GM10847 (cell line): ENCODE data around the gene PPEF1.

ENCODE experiments used
- POLR2A ChIP-seq: IDR thresholded peaks from 2 replicates; pipeline ENCODE4 v1.6.1; 2011; ENCODE audit not compliant: insufficient read length; ENCODE audit errors: extremely low read depth

The PPEF1 gene, protein sequence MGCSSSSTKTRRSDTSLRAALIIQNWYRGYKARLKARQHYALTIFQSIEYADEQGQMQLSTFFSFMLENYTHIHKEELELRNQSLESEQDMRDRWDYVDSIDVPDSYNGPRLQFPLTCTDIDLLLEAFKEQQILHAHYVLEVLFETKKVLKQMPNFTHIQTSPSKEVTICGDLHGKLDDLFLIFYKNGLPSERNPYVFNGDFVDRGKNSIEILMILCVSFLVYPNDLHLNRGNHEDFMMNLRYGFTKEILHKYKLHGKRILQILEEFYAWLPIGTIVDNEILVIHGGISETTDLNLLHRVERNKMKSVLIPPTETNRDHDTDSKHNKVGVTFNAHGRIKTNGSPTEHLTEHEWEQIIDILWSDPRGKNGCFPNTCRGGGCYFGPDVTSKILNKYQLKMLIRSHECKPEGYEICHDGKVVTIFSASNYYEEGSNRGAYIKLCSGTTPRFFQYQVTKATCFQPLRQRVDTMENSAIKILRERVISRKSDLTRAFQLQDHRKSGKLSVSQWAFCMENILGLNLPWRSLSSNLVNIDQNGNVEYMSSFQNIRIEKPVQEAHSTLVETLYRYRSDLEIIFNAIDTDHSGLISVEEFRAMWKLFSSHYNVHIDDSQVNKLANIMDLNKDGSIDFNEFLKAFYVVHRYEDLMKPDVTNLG

DNA sequence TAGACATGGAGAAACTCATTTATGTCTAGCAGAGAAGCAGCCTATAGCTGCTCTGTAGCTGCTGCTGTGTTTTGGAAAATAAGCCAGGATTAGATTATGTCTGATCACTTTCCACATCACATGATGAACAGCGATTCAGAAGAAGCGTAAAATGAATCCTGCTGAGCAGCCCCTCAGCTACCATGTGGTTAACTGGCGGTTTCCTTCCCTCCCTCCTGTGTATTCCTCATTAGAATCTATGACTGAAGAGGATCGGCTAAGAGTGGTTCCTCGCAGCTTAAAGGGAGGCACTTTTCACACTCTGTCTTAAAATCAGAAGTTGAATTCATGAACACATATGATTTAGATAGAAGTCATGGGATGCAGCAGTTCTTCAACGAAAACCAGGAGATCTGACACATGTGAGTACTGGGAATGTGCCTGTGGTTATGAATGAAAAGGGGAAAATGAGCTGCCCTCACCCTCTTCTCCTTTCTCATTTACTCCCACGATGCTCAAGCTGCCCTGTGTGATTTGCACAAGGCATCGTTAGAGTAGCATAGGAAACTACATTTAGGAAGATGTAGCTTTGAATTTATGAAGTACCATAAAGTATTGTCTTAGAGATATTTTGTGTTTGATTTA is at the start of gene PPEF1:
TSS of gene PPEF1 (plus strand) at position 220 of the 624 bp plus-strand sequence. CDS start at position 356, 136 bp downstream.
- no peak for TF ChIP-seq POLR2A

DNA sequence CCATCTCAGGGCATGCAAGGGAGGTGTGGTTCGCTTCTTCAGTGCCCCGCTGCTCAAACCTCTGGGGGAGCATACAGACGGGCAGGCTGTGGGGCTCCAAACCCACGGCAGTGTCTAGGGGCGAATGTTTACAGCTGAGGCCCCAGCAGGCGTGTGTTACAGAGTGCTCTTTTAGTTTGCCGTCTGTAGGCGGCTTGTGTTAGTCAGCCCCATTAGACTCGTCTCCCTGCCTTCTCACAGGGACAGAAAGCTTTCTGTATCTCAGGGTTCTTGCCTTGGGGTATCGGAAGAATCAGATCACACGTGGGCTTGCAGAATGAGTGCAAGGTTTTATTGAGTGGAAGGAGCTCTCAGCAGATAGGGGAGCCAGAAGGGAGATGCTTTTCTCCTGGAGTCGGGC is 46.2 kb upstream of the PPEF1 start:
- TF ChIP-seq POLR2A = no peak

DNA sequence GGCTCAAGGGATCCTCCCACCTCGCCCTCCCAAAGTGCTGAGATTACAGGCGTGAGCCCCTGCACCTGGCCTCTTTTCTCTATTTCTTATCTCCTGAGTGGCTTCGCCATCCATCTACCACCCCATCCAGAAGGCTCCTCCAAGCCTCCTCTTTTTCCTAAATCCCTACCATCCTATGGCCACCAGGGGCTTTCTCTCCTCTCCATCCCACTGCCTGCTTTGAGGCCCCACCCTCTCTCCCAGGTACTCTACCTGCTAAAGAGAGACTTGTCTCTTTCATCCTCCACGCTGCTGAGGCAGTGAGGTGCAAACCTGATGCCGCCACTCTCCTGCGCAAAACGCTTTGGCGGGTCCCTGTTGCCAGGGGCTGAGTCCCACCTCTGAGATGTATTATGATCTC is 42.5 kb upstream of the PPEF1 start:
- TF ChIP-seq POLR2A = no peak

DNA sequence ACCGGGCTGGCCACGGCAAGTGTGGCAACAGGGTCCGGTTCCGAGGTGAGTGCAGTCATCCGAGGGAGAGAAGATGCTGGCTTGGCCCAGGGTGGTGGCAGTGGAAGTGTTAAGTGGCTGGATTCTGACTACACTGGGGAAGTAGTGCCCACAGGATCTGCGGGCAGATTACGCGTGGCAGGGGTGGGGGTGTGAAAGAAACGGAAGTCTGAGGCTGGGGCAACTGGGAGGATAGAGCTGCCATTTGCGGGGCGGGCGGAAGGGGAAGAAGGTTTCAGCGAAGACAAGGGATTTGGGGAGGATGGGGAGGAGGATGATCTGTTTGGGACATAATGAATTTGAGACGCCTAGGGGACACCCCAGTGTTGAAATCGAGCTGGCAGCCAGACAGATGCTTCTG is 40.8 kb upstream of the PPEF1 start:
- no peak for TF ChIP-seq POLR2A

DNA sequence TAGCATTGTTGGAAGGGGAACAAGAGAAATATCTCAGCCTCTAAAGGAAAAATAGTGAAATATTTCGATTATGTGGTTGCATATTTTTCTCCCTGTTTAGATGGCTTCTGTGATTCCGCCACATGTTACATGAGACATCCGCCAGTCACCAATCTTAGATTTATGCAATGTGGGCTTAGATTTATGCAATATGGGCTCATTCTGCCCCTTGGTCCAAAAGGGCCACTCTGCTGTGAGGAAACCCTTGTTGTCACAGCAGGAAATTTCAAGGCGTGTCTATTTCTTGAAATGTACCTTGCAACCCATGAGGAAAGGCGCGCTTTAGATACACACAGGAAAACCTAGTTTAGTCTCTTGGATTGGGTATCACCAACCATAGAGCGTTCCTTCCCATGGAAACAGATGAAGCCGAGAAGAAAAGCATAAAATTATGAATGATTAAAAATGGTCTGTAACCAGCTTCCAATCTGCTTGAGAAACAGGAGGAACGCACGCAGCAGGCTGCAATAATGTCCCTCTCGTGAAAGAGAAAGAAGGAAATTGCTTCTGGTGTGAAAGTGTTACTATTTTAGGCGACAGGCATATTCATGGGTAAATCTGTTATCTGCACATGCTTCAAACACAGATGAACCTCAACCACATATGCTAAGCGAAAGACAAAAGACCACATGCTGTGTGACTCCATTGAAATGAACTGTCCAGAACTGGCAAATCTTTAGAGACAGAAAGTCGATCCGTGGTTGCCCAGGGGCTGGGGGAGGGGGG is 39.2 kb upstream of the PPEF1 start:
- TF ChIP-seq POLR2A = no peak

DNA sequence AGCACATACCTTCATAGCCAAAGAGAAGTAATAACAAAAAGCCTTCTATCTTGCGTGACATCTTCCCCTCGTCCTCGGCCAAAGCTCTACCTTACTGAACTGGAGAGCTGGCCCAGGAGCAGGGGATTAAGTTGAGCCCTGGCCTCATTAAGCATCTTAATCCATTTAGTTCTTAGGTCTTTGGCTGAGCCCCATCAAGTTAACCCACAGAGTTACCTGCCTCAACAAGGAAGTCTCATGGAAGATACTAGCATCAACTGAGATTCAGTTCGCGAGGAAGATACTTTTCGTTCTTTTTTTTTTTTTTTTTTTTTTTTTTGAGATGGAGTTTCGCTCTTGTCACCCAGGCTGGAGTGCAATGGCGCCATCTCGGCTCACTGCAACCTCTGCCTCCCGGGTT is 35.4 kb upstream of the PPEF1 start, which contains the start of gene RS1:
TSS of gene RS1 (minus strand) at position 101 of the 400 bp plus-strand sequence. CDS start at position 61, 40 bp downstream.
- TF ChIP-seq POLR2A = no peak

DNA sequence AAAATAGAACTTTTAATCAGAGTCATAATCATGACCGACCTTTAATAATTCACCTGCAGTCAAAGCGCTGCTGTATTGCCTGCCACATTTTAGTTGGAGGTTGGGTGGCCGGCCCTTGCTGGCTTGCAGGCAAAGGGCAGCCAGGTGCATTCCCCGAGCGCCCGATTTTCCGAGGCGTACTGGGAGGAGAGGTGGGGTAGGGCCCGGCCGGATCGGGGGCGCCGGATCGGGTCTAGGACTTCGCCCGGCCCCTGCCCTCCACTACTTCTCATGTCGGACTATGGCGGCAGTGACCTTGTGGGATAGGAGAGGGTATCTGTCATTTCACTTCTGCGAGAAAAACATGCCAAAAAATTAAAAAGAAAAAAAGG is 33.0 kb upstream of the PPEF1 start:
- TF ChIP-seq POLR2A = no peak

DNA sequence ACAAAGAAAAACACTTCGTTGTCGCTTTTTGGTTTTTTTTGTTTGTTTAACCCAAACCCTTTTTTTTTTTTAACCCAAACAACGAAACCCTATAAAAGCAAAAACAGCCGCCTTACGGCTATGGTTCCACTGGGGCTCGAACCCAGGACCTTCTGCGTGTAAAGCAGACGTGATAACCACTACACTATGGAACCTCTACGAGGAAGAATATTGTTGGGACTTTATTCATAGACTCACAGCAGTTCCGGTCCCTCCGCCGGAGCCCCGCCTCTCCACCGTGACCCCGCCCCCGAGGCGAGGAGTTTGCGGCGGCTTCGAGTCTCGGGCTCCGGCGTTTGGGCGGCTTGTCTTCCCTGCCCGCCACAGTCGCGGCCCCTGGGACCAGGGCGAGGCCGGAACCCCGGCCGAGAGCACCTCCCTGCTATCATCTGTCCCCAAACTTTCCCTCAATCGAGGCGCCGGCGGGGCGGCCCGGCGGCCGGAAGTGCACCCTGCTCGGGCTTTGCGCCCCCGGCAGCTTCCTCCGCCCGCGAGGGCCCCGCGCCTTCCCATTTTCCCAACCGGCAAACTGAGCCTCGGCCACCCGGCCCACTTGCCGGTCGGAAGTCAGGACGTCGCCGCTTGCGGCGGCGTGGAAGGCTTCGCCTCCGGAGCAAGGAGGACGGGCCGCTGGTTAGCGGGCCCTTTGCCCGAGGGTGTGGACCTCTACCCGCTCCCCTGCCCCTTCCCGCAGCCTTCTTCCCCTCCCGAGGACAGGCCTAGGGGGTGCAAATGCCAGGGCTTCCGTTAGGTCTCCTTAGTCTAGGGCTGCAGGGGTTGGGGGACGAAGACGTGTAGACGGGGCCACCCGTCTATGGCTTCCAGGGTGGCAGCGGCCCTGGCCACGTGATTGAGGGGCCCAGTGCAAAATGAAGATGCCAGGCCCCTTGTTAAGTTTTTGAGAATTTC is 32.4 kb upstream of the PPEF1 start:
- no peak for TF ChIP-seq POLR2A

DNA sequence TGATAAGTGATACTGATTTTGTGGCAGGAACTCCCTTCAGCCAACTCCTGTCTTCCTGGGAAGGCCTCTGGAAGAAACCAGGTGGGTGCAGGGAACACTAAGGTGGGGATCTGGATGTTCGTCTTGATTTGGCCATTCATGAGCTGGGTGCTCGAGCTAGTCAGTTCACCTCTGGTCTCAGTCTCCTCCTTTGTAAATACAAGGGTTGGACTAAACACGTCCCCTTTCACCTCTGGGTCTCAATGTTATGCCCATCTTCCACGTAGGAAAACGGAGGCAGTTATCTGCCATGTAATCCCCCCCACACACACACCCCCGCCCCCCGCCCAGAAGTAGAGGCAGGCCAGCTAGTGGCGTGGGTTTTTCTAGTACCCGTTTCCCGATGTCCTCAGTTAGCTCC is 31.4 kb upstream of the PPEF1 start:
- TF ChIP-seq POLR2A = no peak

DNA sequence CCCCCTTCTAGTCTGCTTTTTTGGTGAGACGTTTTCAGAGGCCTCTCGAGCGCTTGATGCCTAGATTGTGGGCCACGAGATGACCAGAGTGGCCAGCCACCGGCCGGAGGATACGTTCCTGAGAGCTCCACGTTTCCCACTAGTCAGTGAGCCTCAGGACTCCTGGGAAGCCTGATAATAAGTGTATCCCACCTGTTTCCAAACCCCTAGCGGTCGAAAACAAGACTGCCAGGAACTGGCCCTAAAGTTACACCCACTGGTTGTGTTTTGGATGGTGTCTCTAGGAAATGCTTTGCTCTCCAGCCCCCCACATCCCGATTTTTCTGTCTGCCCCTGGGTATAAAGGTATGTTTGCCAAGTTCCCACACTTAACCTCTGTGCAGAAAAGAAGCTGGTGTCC is 31.0 kb upstream of the PPEF1 start:
- TF ChIP-seq POLR2A = no peak

DNA sequence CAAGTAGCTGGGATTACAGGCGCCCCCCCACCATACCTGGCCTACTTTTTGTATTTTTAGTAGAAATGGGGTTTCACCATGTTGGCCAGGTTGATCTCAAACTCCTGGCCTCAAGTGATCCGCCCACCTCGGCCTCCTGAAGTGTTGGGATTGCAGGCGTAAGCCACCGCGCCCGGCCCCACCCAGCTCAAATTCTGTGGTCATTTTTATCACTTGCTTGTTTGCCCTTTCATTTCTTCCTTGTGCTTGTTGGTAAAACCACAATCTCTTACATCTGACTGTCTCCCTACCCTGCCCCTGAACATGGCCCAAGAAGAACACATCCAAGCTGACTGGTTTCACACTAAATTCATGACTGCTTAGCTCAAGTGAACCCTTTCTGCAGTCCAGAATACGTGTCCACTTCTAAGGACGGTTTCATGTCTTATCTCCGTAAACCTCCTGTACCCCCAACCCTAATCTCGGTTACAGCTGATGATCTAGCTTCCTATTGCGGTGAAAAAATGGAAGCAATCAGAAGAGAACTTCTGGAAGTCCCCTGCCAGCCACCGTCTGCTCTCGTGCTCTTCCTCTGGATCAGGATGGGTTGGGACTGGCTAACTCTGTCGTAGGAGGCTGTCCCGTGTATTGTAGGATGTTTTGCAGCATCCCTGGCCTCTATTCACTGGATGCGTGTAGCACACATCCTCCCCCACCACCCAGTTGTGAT is 30.1 kb upstream of the PPEF1 start:
- TF ChIP-seq POLR2A = no peak

DNA sequence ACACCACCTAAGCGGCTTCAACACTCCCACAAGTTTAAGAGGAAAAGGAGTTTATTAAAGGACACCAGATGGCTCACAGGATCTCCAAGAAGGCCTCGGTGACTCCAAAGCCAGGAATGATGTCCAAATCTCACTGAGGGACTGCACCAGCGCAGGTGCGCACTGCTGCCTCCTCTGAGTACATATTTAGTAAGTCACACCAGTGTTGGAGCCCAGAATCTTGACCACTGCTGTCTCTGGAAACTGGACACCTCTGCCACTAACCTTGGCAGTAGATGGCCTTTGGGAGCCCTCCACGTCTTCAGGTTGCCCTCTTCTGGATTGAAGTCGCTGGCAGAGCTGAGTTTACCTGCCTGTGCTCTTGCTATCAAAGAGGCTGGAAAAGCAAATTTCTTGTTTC is 25.4 kb upstream of the PPEF1 start:
- no peak for TF ChIP-seq POLR2A

DNA sequence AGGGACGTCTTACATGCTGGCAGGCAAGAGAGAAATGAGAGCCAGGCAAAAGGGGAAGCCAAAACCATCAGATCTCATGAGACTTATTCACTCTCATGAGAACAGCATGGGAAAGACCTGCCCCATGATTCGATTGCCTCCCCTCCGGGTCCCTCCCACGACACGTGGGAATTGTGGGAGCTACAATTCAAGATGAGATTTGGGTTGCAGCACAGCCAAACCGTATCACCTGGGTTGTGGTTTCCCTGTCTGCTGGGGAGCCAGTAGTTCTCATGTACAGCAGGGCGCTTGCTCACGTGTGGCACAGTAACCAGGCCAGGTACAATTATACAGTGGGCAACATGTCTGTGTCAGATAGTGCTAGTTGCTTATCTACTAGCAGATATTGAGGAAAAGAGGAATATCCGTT is 24.5 kb upstream of the PPEF1 start:
- no peak for TF ChIP-seq POLR2A
